H1 (cell line): ENCODE measurements around the gene HHIP.

Source experiments
- BRCA1 ChIP-seq: IDR thresholded peaks from 2 replicates; pipeline ENCODE4 v1.6.1; 2012; ENCODE audit warnings: low read depth, low read length, improper control_type of control experiment
- CTCF ChIP-seq, 3 experiments: IDR thresholded peaks; 1 replicate in 2 of 3; 2 replicates in 1 of 3; pipeline versions ENCODE4 v1.5.1 to v1.6.1; 2011; ENCODE audit warnings: low read length in 3 of 3, mild to moderate bottlenecking in 3 of 3, inconsistent platforms in 2 of 3, low read depth in 1 of 3, moderate library complexity in 1 of 3; ENCODE audit not compliant: insufficient read depth in 1 of 3; ENCODE audit errors: control extremely low read depth in 1 of 3
- EZH2 ChIP-seq: fragments of 200-600 bp; sonication (generic); IDR thresholded peaks from 2 replicates; pipeline ENCODE4 v1.7.1; 2012; ENCODE audit warnings: low read depth, mild to moderate bottlenecking, moderate library complexity, low read length, inconsistent platforms; ENCODE audit not compliant: severe bottlenecking
- POLR2A ChIP-seq, 2 experiments: IDR thresholded peaks; 1 replicate in 1 of 2; 2 replicates in 1 of 2; pipeline ENCODE4 v1.6.1; 2011; ENCODE audit warnings: low read depth in 2 of 2, low read length in 2 of 2, mild to moderate bottlenecking in 2 of 2; ENCODE audit errors: control extremely low read depth in 1 of 2
- POLR2AphosphoS5 ChIP-seq: IDR thresholded peaks from 2 replicates; pipeline ENCODE4 v1.6.1; 2011; ENCODE audit warnings: low read depth, low read length
- SIN3A ChIP-seq, 2 experiments: IDR thresholded peaks in 1 of 2; conservative IDR thresholded peaks in 1 of 2; 2 replicates each; pipeline ENCODE4 v1.6.1; 2011 to 2012; ENCODE audit warnings: low read length in 2 of 2, improper control_type of control experiment in 1 of 2, low read depth in 1 of 2, mild to moderate bottlenecking in 1 of 2
- SP2 ChIP-seq: IDR thresholded peaks from 2 replicates; pipeline ENCODE4 v1.6.1; 2012; ENCODE audit warnings: mild to moderate bottlenecking, low read length, inconsistent platforms
- TAF1 ChIP-seq: IDR thresholded peaks from 2 replicates; pipeline ENCODE4 v1.6.1; 2011; ENCODE audit warnings: mild to moderate bottlenecking, low read depth, low read length
- USF2 ChIP-seq: IDR thresholded peaks from 2 replicates; pipeline ENCODE4 v1.6.1; 2011; ENCODE audit warnings: low read length, improper control_type of control experiment
- ZNF274 ChIP-seq: IDR thresholded peaks from 2 replicates; pipeline ENCODE4 v1.7.0; 2012; ENCODE audit warnings: low read length, borderline replicate concordance; ENCODE audit errors: extremely low read depth

GRCh38 chr4:144782345-144782744 lies 136.4 kb downstream of the HHIP start:
- TF ChIP-seq CTCF (IDR thresholded peaks at IDR 0.05; ENCODE audit: control extremely low read depth in 1 of 3, insufficient read depth in 1 of 3, low read depth in 1 of 3, low read length in 3 of 3): no peak
- no peak for TF ChIP-seq EZH2
- TF ChIP-seq POLR2A (IDR thresholded peaks at IDR 0.05; ENCODE audit: control extremely low read depth in 1 of 2, low read depth in 2 of 2, low read length in 2 of 2): no peak
- TF ChIP-seq USF2: no peak
- TF ChIP-seq TAF1: no peak
- TF ChIP-seq BRCA1: no peak
- TF ChIP-seq ZNF274: no peak
- no peak for TF ChIP-seq POLR2AphosphoS5
- no peak for TF ChIP-seq SIN3A (conservative IDR thresholded peaks at IDR 0.05 in 1 of 2, IDR thresholded peaks at IDR 0.05 in 1 of 2; ENCODE audit: low read depth in 1 of 2, low read length in 2 of 2)
- TF ChIP-seq SP2: no peak
